ENCODE data around the gene ECE2. TPM values are rescaled to one million over a fixed set of nuclear protein-coding genes. Genes with fewer than 3 reads are reported as not detected.

Gene ECE2
- total RNA-seq, 1 experiment from 2014 or later: not detected

- DNase-seq (ENCODE audit: low read depth): peak; percentile 97
These were observed 38.5 kb downstream of the ECE2 start, which contains the start of gene EIF4G1 for GRCh38 chr3:184314363-184314699. Gene EIF4G1, plus strand, starts transcription at chr3:184314606. Its CDS starts 1,191 bp downstream, at chr3:184315797.

- DNase-seq (ENCODE audit: low read depth): peak; percentile 84
These were observed 39.1 kb downstream of the ECE2 start for GRCh38 chr3:184314700-184315542.

DNA sequence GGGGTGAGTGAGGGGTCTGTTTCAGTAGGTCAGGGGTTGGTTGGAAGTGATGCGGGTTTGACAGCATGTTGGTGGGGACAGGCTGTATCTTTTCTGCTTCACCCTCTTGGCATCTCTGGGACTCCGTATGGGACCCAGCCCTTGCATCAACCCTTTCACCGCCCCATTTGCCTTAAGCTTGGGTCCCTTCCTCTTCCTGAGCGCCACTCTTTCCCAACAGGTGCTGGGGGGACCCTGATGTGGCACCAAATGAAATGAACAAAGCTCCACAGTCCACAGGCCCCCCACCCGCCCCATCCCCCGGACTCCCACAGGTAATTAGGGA is 39.7 kb downstream of the ECE2 start:
- no peak for DNase-seq (ENCODE audit: low read depth)

GRCh38 chr3:184315871-184316661 is 40.2 kb downstream of the ECE2 start:
- no peak for DNase-seq (ENCODE audit: low read depth)

- DNase-seq (ENCODE audit: low read depth): no peak
These were observed 41.0 kb downstream of the ECE2 start for GRCh38 chr3:184316792-184317191.

DNA sequence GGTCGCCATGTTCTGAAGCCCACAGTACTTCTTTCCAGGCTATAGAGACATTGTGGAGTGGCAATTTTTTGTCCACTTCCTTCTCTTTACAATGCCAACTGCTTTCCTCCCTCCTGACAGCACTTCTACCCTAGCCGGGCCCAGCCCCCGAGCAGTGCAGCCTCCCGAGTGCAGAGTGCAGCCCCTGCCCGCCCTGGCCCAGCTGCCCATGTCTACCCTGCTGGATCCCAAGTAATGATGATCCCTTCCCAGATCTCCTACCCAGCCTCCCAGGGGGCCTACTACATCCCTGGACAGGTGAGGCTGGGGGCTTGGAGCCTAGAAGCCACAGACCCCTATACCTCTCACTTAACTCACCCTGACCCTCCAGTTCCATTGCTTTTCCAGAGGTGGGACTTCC is 41.4 kb downstream of the ECE2 start:
- DNase-seq (ENCODE audit: low read depth): no peak

GRCh38 chr3:184320104-184320445 is 44.3 kb downstream of the ECE2 start:
- DNase-seq (ENCODE audit: low read depth): peak; percentile 98

- DNase-seq (ENCODE audit: low read depth): no peak
These were observed 45.8 kb downstream of the ECE2 start for GRCh38 chr3:184321666-184322065.

DNA sequence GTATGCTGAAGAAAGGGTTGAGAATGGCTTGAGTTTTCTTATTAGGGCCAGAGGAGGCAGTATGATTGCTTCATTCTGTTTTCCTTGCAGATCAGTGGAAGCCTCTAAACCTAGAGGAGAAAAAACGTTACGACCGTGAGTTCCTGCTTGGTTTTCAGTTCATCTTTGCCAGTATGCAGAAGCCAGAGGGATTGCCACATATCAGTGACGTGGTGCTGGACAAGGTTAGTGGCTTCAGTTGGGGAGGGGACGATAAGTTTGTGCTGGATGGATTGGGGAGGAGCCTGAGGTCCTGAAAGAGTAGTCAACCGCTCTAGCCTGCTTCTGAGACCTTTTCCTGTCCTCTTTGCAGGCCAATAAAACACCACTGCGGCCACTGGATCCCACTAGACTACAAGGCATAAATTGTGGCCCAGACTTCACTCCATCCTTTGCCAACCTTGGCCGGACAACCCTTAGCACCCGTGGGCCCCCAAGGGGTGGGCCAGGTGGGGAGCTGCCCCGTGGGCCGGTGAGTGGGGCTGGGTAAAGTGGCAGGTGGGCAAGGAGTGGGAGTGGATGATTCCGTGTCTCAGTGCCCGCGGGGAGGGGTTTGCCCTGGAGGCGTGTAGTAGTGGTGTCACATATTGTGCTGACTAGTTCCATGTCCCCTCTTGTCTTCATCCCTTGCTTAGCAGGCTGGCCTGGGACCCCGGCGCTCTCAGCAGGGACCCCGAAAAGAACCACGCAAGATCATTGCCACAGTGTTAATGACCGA is 47.1 kb downstream of the ECE2 start:
- DNase-seq (ENCODE audit: low read depth): no peak

- no peak for DNase-seq (ENCODE audit: low read depth)
These were observed 47.9 kb downstream of the ECE2 start for GRCh38 chr3:184323696-184324095.

- no peak for DNase-seq (ENCODE audit: low read depth)
These were observed 49.4 kb downstream of the ECE2 start for GRCh38 chr3:184325269-184325668.

DNA sequence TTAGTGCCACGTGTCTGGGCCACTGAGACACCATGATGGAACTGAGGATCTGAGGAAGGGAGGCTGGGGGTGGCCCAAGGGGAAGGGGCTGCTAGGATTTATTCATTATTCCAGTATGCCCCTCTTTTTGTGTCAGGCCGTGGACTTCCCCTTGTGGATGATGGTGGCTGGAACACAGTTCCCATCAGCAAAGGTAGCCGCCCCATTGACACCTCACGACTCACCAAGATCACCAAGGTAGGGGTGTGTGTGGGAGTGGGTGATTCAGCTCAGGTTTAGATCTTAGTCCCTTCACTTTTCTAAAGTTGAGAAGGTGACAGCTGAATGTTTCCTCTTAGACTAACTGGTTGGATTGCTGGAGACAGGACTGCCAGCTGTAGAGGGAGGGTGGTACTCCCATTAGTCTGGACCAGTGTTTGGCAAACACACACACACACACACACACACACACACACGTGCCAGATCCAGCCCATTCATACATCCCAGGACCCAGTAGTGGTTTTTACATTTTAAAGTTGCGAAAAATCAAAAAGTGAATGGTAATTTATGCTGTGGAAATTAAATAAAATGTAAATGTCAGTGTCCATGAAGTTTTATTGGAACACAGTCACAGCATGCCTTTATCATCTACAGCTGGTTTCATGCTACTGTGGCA is 50.0 kb downstream of the ECE2 start:
- no peak for DNase-seq (ENCODE audit: low read depth)

GRCh38 chr3:184327171-184327570 is 51.3 kb downstream of the ECE2 start:
- DNase-seq (ENCODE audit: low read depth): no peak

GRCh38 chr3:184328516-184328915 is 52.7 kb downstream of the ECE2 start:
- DNase-seq (ENCODE audit: low read depth): no peak

- peak; percentile 93 for DNase-seq (ENCODE audit: low read depth)
These were observed 56.7 kb downstream of the ECE2 start for GRCh38 chr3:184332370-184333090.

DNA sequence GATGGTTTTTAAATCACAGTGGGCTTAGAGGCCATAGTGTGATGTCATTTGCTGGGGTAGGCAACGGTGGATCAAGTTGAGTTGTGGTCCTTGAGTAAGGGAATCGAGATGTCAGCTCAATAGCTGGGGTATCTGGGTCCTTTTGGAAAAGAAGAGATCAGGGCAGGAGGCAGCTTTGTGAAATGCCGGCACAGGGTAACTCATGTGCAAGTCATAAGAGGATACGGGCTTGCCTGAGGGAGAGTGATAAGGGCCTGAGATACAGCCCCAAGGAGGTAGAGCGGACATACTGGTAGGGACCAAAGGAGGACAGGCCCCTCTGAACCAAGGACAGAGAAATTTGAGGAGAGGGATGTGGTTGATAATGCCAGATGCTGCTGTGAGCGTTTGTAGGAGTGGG is 57.4 kb downstream of the ECE2 start:
- no peak for DNase-seq (ENCODE audit: low read depth)

DNA sequence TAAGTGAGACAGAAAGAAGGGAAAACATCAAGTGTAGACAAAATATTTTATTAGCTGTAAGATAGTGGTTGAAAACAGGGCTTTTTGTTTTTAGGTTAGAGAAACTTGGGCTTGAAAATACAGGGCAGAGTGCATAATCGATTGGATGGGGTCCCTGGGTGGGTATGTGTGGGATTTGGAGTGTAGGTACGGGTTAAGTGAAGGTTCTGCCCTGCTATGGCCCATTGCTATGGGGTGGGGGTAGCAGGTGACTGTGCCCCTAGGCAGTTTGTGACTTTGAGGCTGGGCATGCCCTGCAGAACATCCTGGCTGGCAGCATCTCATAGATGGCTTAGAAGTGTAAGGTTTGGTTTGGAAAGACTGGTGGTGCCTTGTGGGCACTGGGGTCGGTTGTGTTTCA is 57.9 kb downstream of the ECE2 start:
- DNase-seq (ENCODE audit: low read depth): no peak

DNA sequence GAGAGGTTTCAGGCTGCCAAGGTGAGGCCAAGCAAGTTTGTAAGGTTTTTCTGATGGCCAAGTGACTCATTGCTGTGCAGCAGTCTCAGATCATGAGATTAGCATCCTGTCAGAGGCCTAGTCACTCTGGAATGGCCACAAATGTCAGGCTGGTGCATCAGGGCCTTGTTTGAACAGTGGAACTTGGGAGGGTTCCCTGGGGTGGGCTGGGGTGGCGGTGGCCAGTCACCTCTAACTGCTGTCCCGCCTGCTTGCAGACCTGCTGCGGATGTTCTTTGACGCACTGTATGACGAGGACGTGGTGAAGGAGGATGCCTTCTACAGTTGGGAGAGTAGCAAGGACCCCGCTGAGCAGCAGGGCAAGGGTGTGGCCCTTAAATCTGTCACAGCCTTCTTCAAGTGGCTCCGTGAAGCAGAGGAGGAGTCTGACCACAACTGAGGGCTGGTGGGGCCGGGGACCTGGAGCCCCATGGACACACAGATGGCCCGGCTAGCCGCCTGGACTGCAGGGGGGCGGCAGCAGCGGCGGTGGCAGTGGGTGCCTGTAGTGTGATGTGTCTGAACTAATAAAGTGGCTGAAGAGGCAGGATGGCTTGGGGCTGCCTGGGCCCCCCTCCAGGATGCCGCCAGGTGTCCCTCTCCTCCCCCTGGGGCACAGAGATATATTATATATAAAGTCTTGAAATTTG is 58.8 kb downstream of the ECE2 start:
- peak; percentile 82 for DNase-seq (ENCODE audit: low read depth)

DNA sequence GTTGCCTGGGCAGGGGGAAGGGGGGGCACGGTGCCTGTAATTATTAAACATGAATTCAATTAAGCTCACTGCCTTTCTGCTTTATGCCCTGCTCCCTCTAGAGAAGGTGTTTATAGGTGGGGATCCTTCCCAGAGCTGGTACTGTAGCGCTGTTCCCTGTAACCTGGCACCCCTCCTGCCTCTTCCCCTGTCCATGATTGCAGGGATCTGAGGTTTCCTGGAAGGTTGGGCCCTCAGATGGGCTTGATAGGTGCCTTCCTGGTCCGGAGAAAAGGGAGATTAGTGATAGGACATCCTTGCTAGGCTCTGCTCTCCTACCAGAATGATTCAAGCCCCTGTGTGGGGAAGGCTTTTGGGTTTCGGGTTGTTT is 59.5 kb downstream of the ECE2 start:
- DNase-seq (ENCODE audit: low read depth): peak; percentile 41

DNA sequence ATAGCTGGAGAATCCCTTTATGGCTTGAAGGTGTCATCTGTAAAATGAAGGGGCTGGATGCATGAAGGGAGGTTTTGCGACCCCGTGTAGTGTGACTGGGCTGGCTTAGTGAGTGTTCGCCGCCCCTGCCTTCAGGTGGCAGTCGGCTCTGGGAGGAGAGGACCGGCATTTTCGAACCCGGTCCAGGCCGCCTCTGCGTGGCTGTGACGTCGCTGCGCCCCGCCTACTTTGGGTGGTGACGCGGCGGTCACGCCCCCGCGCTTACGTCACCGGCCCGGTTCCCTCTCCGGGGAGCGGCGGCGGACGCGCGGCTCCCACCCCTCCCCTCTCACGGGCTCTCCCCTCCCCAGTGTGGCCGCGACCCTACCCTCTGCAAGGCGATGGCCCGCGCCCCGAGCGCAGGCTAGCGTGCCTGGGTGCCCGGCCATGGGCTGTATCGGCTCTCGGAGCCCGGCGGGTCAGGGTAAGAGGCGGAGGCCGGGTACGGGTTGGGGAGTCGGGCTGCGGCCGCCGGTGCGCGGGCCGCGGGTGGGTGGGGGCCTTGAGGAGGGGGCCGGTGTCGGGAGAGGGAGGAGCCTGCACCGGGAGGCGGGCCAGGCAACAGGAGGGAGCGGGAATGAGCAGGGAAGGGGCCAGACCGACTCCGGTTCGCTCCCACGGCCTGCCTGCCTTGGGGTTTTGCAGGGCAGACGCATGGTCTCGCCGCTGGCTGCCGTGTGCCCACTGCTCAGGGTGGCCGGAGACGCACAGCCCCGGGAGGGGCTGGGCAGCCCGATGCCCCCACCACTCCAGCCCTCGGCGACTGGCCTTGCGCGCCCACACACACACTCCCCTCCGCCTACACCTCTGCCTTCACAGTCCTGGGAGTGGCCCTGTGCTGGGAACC is 60.1 kb downstream of the ECE2 start:
- peak; percentile 91 for DNase-seq (ENCODE audit: low read depth)

Data from Daoy (cell line).